ENCODE data around the gene SPTBN5. TPM values are rescaled to one million over a fixed set of nuclear protein-coding genes. Genes with fewer than 3 reads are reported as not detected.

The SPTBN5 gene
- 0.15 and 0.17 TPM in 2 replicates for total RNA-seq (2013; cell fraction: nucleolus; rRNA removed)
- total RNA-seq (2014; rRNA removed) (0.06 and 0.44 TPM in 2 replicates), total RNA-seq (2014; rRNA removed; fragmentation: Illumina TruSeq; extraction: Trizol) (under 0.01 TPM in 1 of 2 replicates, not detected in the other), total RNA-seq (2021) (0.05 and 0.18 TPM in 2 replicates), polyA plus RNA-seq (2011; rRNA removed) (0.01 and 0.03 TPM in 2 replicates), polyA plus RNA-seq (2014; fragmentation: Illumina TruSeq; extraction: Trizol) (0.01 TPM in 1 of 2 replicates, not detected in the other), polyA plus RNA-seq (2014; fragmentation: Nextera tagmentation; extraction: Ambion mirVana) (not detected), polyA plus RNA-seq (2014; rRNA removed) (0.06 and 0.10 TPM in 2 replicates), polyA plus RNA-seq (2016; fragmentation: Nextera tagmentation; extraction: Ambion mirVana) (not detected), polyA minus RNA-seq (2011; rRNA and poly(A)+ RNA removed) (0.05 TPM in 1 of 2 replicates, not detected in the other), Bru-seq, nascent RNA (percentile 13 among the genes with signal in this experiment), BruChase-seq, experiment 1, labeled RNA remaining after a 6-hour chase (percentile 27 among the genes with signal in this experiment), BruChase-seq, experiment 2, labeled RNA remaining after a 2-hour chase (percentile 23 among the genes with signal in this experiment)
- 0.04 TPM for polyA plus RNA-seq (2011; ENCODE audit: low read depth)
- 0.01 and 0.02 TPM in 2 replicates for polyA plus RNA-seq (2011; cell fraction: cytosol; rRNA removed)
- 0.29 and 0.57 TPM in 2 replicates for polyA plus RNA-seq (2011; cell fraction: nucleus; rRNA removed)
- polyA plus RNA-seq (2012), result 0.08 and 0.11 TPM in 2 replicates
- polyA minus RNA-seq (2011; cell fraction: cytosol; rRNA and poly(A)+ RNA removed), result not detected in 2 replicates
- under 0.01 and 0.10 TPM in 2 replicates for polyA minus RNA-seq (2011; cell fraction: nucleus; rRNA and poly(A)+ RNA removed)
- long read RNA-seq, experiment 1, result 0 reads
- long read RNA-seq, experiment 2, result 0 reads

- SMC1A ChIA-PET (ENCODE audit: uncharacterized antibody, unreplicated experiment), result interaction anchor here (1.2 kb wide), 1 partner anchor 169 kb away, joined by 3 read pairs; no protein-coding TSS in a partner anchor
- intact Hi-C loops (cut with micrococcal nuclease; ENCODE audit: unreplicated experiment) (no loop called here), in situ Hi-C loops (cut with MboI) (no loop called here)
- Histone ChIP-seq H3K4me1 (ENCODE audit: control insufficient read depth, insufficient read depth, low read length) (peaks cover 18% of the 10 kb centered on the region), H3K79me2 (ENCODE audit: control insufficient read depth, insufficient read depth, low read length) (no peaks in the 10 kb centered on the region), H3K9ac (ENCODE audit: control insufficient read depth, insufficient read depth, low read length) (no peak within 1 kb of the TSS), H3K27ac (ENCODE audit: control insufficient read depth, insufficient read depth) (no peak within 1 kb of the TSS), H3K4me3 (no peak within 1 kb of the TSS; the same call in 1 of the 2 replicates), H3K4me2 (ENCODE audit: control insufficient read depth, insufficient read depth) (peak within 1 kb of the TSS; percentile 28), H2AFZ (ENCODE audit: control insufficient read depth, low read depth, low read length) (no peak within 1 kb of the TSS; the same call in 1 of the 2 replicates), H3K9me3 (replicated peaks; ENCODE audit: control insufficient read depth, insufficient read depth, low read length) (no peaks in the 10 kb centered on the region), H3K27me3 (replicated peaks in 1 of 2; ENCODE audit: control insufficient read depth in 2 of 2, insufficient read depth in 2 of 2, low read length in 1 of 2) (no peaks in the 10 kb centered on the region), H3K36me3 (ENCODE audit: control insufficient read depth in 2 of 2, insufficient read depth in 2 of 2, low read length in 1 of 2) (peaks cover 0 to 2% of the 10 kb centered on the region in 2 experiments; a peak in 1 of 4 replicates), H4K20me1 (ENCODE audit: control insufficient read depth, insufficient read depth) (no peaks in the 10 kb centered on the region)
- no peak for TF ChIP-seq MLLT1 (IDR thresholded peaks at IDR 0.05)
- TF ChIP-seq, protein P1, sequence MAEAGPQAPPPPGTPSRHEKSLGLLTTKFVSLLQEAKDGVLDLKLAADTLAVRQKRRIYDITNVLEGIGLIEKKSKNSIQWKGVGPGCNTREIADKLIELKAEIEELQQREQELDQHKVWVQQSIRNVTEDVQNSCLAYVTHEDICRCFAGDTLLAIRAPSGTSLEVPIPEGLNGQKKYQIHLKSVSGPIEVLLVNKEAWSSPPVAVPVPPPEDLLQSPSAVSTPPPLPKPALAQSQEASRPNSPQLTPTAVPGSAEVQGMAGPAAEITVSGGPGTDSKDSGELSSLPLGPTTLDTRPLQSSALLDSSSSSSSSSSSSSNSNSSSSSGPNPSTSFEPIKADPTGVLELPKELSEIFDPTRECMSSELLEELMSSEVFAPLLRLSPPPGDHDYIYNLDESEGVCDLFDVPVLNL (IDR thresholded peaks at IDR 0.05; ENCODE audit: low read depth, low read length), result no peak
- TF ChIP-seq SUZ12 (IDR thresholded peaks at IDR 0.05; ENCODE audit: unreplicated experiment), result no peak
- no peak for TF ChIP-seq KLF5 (IDR thresholded peaks at IDR 0.05; ENCODE audit: partially characterized antibody)
- POLR2A ChIA-PET, result interaction anchor here (1.2 to 1.4 kb wide), 2 partner anchors 11 to 79 kb away, joined by 3 to 4 read pairs; partner anchors contain the start of gene EHD4
- no peak for FAIRE-seq
- CTCF ChIA-PET, result interaction anchor here (2.3 to 2.6 kb wide), 2 partner anchors 11 kb away, joined by 8 to 16 read pairs; no protein-coding TSS in a partner anchor
- RAD21 ChIA-PET (ENCODE audit: unreplicated experiment), result interaction anchor here (1.6 kb wide), 1 partner anchor 11 kb away, joined by 4 read pairs; no protein-coding TSS in a partner anchor
- no TSS peak for BruUV-seq (replicated peaks)
- no peak for ATAC-seq
- no peak for DNase-seq (ENCODE audit: low read depth, low spot score)
- 93% methylated on average over 15 of the region's 15 CpGs for WGBS (ENCODE audit: insufficient coverage, insufficient replicate concordance, low lambda C conversion rate, missing lambda C conversion rate)
Measured at GRCh38 chr15:41893422-41894250, at the start of gene SPTBN5. Gene SPTBN5, minus strand, starts transcription at chr15:41894053. Its CDS starts 556 bp downstream, at chr15:41893497.

Data from GM12878 (cell line).